ENCODE data around the gene C20orf144. TPM values are rescaled to one million over a fixed set of nuclear protein-coding genes. Genes with fewer than 3 reads are reported as not detected.

The C20orf144 gene
- total and polyA plus RNA-seq, 4 donors = not detected

- TF ChIP-seq GABPA (IDR thresholded peaks at IDR 0.05 in 1 of 2, conservative IDR thresholded peaks at IDR 0.05 in 1 of 2) (no peak), HNF4G (IDR thresholded peaks at IDR 0.05) (no peak), ZBTB33 (IDR thresholded peaks at IDR 0.05) (no peak), JUND (IDR thresholded peaks at IDR 0.05) (no peak), REST (IDR thresholded peaks at IDR 0.05) (no peak), NR2F2 (IDR thresholded peaks at IDR 0.05) (no peak), RAD21 (IDR thresholded peaks at IDR 0.05) (no peak), EGR1 (IDR thresholded peaks at IDR 0.05; ENCODE audit: low read depth in 2 of 2) (no peak), SP1 (IDR thresholded peaks at IDR 0.05) (no peak), HNF4A (conservative IDR thresholded peaks at IDR 0.05) (no peak), TAF1 (conservative IDR thresholded peaks at IDR 0.05) (no peak), CTCF (IDR thresholded peaks at IDR 0.05; ENCODE audit: low read depth, low read length, missing input control) (no peak), FOXA1 (IDR thresholded peaks at IDR 0.05) (no peak), YY1 (IDR thresholded peaks at IDR 0.05) (no peak), FOXA2 (IDR thresholded peaks at IDR 0.05) (no peak), RXRA (IDR thresholded peaks at IDR 0.05) (no peak), MAX (IDR thresholded peaks at IDR 0.05) (no peak), ATF3 (IDR thresholded peaks at IDR 0.05) (no peak)
- Histone ChIP-seq H3K36me3 (ENCODE audit: control insufficient read depth in 4 of 4, insufficient read depth in 3 of 4, low read depth in 1 of 4, low read length in 3 of 4) (peaks cover 4 to 17% (median 7%) of the 10 kb centered on the region in 4 donors), H3K27ac (ENCODE audit: low read depth in 1 of 2, low read length in 2 of 2) (no peak overlapping the region), H3K9ac (ENCODE audit: low read depth in 1 of 2, low read length in 2 of 2) (no peak overlapping the region), H3K4me1 (ENCODE audit: control insufficient read depth in 4 of 4, insufficient read depth in 4 of 4, low read length in 3 of 4) (peaks cover 0 to 10% (median 5%) of the 10 kb centered on the region in 4 donors), H3K4me3 (ENCODE audit: low read depth in 1 of 3, low read length in 3 of 3) (no peak overlapping the region), H3K27me3 (ENCODE audit: control insufficient read depth in 4 of 4, insufficient read depth in 4 of 4, low read length in 3 of 4) (no peaks in the 10 kb centered on the region), H3K9me3 (ENCODE audit: control insufficient read depth in 4 of 4, low read length in 3 of 4) (no peaks in the 10 kb centered on the region)
- DNase-seq (ENCODE audit: low spot score) = no peak
- 98% methylated on average over 11 of the region's 11 CpGs for WGBS
Observed at GRCh38 chr20:33704197-33704924, 42.2 kb downstream of the C20orf144 start.
